HG03139 (cell line): ENCODE results near the gene OR2J1.
"Not testable (repeated sequence)": the region's sequence is repeated elsewhere in the genome, so short reads cannot be mapped to it uniquely, and the experiment has no call there.

Source experiments
- ATAC-seq: cut with Tn5 transposase; IDR thresholded peaks from one replicate; pipeline ENCODE4 v1.9.1; 2021; ENCODE audit not compliant: unreplicated experiment

OR2J1 gene

GRCh38 chr6:29099190-29099589, at the start of gene OR2J1:
Gene OR2J1 (plus strand): TSS chr6:29099490. CDS start chr6:29100943, 1,453 bp downstream.
- ATAC-seq: no peak

DNA sequence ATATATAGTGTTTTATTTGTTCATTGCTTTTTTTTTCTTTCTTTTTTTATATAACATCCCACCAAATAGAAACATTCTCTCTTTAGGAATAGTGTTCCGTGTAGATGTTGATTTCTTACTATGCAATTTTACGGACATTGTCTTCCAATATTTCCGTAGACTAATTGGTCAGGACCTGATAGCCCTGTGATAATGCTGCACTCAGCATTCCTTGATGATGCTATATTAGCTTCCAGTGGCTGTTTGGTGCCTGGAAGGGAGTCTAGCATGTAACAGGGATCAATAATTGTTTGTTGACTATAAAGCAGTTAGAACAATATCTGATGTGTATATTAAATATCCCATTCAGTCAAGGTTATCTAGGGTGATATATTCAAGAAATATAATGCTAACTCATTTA, 47.6 kb upstream of the OR2J1 start:
- no peak for ATAC-seq

DNA sequence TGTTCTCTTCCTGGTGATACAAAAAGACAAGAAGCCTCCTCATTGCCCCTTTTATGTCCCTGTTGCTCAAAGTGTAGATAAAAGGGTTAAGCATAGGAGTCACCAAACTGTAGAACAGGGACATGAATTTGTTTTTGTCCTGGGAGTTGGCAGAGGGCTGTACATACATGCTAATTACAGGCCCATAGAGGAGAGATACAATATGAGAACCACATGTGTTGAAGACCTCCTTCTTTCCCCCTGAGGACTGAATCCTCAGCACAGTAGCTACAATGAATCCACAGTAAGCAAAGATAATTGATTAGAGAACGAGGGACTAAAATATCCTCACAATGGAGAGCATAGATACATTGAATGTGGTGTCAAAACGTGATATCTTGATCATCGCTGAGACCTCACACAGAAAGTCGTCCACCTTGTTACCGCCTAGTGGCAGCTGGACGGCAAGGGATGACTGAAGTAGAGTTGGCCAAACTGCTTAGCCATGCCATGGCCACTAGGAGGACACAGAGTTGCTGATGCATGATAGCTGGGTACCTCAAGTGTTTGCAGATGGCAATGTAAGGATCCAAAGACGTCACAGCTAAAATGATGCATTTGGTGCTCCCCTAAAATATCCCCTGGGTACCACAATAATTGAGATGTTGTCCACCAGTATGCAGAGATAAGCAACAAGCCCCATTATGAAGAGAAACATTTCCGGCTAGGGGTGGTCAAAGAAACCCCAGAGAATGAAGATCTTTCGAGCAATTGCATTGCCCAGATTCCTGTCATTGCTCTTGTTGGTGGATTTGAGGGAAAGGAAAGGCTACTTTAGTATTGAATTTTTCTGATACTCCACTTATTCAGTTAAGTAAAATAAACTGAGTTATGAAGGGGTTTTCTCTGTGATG, 27.2 kb upstream of the OR2J1 start:
- ATAC-seq: peak; percentile 73

DNA sequence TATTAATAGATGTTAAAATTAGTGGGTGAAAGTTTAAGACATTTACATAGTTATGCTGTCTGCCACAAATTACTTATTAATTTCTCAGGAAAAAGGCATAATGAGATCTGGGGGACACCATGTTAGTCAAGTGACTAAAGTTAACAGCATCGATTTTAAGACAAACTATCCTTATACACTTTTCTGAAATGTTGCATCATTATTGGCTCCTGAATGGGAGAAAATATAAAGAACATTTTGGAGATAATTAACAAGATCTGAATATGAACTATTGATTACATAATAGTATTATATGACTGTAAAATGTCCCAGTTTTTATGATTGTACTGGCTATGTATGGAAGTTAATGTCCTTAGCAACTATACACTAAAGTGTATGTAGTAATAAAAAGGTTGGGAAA, 20.1 kb upstream of the OR2J1 start:
- no peak for ATAC-seq

GRCh38 chr6:29081312-29081711, 18.0 kb upstream of the OR2J1 start:
- no peak for ATAC-seq

GRCh38 chr6:29082457-29082856, 16.8 kb upstream of the OR2J1 start:
- ATAC-seq: no peak

DNA sequence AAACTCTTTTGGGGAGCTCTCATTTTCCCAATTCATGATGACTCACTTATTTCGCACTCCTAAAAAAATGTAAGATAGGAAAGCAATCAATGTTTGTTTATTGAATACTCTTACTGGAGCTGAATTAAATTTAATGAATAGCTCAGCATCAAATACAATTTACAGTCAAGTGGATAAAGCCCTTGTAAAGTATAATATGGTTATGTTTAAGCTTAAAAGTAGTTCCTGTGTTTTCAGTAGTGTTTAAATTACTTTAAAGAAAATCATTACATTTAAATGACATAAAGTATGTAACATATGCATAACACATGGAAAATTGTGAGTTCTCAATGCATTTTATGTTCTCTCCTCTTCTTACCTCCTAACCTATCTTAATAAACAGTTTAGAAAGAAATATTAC, 12.1 kb upstream of the OR2J1 start, which contains the start of gene OR2B3:
Gene OR2B3 (minus strand): TSS at position 101 of the 400 bp plus-strand sequence. CDS start 65 bp downstream, at position 36.
- ATAC-seq: no peak

DNA sequence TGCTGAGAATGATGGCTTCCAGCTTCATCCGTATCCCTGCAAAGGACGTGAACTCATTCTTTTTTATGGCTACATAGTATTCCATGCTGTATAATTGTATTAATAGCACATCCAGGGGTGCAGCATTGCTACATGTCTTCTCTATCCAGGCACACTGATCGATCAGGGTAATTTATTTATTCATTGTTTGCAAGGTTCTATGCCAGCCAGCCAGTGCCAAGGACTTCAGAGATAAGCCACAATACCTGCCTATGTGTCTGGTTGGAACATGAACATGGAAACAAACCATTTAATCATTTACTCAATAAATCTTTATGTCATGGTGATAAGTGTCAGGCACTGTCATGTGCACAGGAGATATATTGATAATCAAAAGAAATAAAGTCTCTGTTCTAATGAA, 6.3 kb upstream of the OR2J1 start:
- no peak for ATAC-seq

DNA sequence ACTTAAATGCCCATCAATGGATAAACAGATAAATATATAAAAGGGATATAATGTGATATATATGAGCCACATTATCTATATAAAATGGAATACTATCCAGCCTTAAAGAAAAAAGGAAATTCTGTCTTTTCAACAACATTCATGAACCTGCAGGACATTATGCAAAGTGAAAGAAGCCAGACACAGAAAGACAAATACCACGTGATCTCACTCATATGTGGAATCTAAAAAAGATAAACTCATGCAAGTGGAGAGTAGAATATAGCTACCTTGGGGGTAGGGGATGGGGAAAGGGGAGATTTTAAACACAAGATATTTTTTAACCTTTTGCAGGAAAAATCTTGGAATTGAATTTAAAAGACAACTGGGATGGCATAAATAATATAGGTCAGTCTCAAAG, 1.5 kb upstream of the OR2J1 start:
- ATAC-seq: no peak

GRCh38 chr6:29107758-29108157, 8.5 kb downstream of the OR2J1 start, which contains the start of gene OR2J3:
Gene OR2J3 (plus strand): TSS chr6:29108058. CDS start chr6:29111891, 3,833 bp downstream.
- ATAC-seq: no peak

GRCh38 chr6:29112135-29112534, 12.8 kb downstream of the OR2J1 start:
- ATAC-seq: no peak

GRCh38 chr6:29114964-29115363, 15.7 kb downstream of the OR2J1 start:
- not testable (repeated sequence) for ATAC-seq

DNA sequence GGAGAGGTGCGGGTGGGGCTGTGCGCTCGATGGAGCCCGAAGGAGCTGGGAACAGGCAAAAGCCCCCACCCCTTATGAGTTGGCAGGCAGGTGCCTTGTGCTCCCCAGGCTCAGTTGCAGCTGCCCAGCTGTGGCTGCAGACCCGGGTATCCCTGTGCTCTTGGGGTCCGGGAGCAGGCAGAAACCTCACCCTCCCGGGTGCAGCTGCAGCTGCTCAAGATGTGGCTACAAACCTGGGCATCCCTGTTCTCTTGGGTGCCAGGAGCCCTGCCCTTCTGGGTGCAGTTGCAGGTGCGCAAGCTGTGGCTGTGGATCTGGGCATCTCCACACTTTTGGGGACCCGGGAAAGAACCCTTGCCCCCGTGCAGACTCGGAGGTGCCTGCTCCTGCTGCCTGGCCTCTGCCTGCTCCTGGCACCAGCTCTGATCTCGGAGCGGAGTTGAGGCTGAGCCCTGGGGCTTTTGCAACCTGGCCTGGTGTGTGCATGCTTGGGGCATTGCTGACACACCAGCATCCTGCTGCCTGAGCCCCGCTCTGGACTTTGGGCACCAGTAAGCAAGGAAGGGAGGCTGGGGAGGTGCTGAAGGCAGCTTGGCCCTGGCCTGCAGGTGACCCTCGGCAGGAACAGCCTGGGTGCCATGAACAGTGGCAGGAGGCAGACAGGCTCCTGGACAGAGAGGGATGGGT, 30.2 kb downstream of the OR2J1 start:
- no peak for ATAC-seq

GRCh38 chr6:29130644-29131043, 31.4 kb downstream of the OR2J1 start:
- no peak for ATAC-seq

DNA sequence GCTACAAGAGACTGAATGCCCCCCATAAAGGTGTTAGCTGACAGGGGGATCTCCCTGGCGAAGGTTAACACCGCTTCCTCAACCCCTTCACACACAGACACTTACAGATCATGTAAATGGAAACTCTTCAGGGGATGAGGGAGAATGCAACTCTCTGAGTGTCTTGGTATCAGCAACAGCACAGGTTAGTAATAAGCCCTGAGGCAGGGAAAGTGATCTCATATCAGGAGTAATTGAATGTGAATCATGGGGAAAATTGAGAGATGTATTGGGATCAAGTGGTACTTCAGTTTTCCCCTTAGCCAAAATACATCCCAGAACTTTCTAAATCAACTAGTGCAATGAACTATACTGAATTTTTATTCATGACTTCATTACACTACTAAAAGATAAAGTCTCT, 32.4 kb downstream of the OR2J1 start:
- no peak for ATAC-seq

DNA sequence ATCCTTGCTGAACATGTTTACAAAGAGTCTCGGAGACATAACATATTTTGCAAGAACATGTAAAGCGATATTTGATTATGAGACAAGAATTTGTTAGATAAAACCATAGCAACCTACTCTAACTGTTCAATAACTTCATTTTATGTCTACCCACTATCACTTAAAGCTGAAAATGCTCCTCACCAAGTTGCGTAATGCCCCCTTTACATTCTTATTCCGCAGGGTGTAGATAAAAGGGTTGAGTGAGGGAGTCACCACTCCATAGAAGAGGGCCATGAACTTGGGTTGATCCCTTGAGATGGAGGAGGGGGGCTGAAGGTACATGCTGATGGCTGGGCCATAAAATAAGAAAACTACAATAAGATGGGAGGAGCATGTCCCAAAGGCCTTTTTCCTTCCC, 38.4 kb downstream of the OR2J1 start:
- ATAC-seq: no peak

GRCh38 chr6:29141606-29142005, 42.3 kb downstream of the OR2J1 start:
- no peak for ATAC-seq

- ATAC-seq: no peak
Observed at GRCh38 chr6:29142309-29142708, 43.0 kb downstream of the OR2J1 start.

GRCh38 chr6:29146179-29146578, 46.9 kb downstream of the OR2J1 start:
- no peak for ATAC-seq

DNA sequence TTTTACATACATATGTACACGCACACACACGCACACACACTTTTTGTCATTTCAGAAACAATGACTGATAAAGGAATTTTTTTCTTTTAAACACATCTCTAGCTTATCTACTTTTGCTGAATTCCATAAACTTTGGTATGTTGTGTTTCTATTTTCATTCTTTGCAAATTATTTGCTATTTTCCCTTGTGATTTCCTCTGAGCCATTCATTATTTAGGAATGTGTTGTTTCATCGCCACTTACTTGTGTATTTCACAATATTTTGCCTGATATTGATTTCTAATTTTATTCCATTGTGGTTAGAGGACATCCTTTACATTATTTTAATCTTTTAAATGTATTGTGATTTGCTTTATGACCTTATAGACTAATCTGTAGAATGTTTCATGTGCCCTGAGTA, 47.8 kb downstream of the OR2J1 start:
- no peak for ATAC-seq

DNA sequence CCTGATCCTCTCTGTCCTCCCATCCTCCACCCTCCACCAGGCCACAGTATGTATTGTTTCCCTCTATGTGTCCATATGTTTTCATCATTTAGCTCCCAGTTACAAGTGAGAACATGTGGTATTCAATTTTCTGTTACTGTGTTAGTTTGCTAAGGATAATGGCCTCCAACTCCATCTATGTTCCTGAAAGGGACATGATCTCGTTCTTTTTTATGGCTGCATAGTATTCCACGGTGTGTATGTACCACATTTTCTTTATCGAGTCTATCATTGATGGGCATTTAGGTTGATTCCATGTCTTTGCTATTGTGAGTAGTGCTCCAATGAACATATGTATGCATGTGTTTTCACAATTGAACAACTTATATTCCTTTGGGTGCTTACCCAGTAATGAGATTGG, 50.2 kb downstream of the OR2J1 start:
- ATAC-seq: not testable (repeated sequence)
